HG02943 (cell line): ENCODE results near the gene MYL12A.

ENCODE experiments used
- ATAC-seq: cut with Tn5 transposase; IDR thresholded peaks from one replicate; pipeline ENCODE4 v1.9.1; 2021; ENCODE audit warnings: mild to moderate bottlenecking, low read depth, moderate library complexity; ENCODE audit not compliant: unreplicated experiment

The MYL12A gene

GRCh38 chr18:3223356-3223755 lies 24.2 kb upstream of the MYL12A start:
- ATAC-seq: no peak

GRCh38 chr18:3224223-3224622 lies 23.4 kb upstream of the MYL12A start:
- no peak for ATAC-seq

- ATAC-seq: no peak
Observed at GRCh38 chr18:3225588-3225987, 22.0 kb upstream of the MYL12A start.

DNA sequence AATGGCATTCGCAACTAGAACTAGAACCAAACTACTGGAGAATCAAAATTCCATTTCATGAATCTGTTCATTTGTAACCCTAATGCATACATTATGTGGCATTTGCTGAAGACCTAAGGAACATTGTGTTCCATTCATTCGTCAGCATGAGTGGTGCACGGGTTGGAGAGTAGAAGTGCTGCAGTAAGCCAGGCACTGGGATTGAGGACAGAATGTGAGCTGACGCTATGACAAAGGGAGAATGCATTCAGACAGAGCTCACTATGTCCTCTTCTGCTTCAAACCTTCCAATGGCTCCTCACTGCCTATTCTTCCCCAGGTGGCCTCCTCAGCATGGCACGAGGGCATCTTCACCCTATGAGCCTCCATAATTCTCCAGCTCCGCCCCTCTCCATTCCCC lies 21.6 kb upstream of the MYL12A start:
- no peak for ATAC-seq

DNA sequence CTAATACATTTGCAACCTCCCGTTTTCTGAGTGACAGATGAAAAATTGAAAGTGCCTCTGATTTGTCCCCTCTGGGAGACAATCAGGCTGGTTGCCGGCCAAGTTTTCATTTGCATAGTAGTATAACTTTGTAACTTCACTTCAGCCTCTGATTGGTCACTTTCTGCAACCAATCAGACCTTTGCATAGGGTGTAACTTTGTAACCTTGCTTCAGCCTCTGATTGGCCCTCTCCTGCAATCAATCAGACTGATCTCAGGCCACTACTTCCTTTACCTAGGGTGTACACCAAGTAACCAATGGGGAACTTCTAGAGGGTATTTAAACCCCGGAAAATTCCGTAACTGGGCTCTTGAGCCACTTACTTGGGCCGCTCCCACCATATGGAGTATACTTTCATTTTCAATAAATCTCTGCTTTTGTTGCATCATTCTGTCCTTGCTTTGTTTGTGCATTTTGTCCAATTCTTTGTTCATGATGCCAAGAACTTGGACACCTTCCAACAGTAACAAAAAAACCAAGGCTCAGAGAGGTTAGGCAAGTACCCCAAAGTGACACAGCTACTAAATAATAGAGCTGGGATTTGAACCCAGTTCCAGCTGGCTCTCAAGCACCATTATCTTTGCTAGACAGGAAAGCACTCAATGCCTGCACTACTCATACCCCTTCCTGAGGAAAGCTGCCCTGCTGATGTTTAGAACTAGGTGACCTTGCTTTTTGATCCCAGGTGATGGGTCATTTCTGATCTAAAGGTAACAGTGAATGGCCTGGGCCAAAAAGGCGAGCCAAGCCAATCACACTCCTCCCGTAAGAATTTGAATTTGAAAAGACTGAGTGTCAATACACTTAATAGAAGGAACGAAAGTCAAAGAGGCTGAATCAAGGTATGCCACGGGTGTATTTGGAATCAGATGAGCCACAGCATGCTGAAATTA lies 16.9 kb upstream of the MYL12A start:
- ATAC-seq: no peak

GRCh38 chr18:3233004-3233403 lies 14.6 kb upstream of the MYL12A start:
- no peak for ATAC-seq

DNA sequence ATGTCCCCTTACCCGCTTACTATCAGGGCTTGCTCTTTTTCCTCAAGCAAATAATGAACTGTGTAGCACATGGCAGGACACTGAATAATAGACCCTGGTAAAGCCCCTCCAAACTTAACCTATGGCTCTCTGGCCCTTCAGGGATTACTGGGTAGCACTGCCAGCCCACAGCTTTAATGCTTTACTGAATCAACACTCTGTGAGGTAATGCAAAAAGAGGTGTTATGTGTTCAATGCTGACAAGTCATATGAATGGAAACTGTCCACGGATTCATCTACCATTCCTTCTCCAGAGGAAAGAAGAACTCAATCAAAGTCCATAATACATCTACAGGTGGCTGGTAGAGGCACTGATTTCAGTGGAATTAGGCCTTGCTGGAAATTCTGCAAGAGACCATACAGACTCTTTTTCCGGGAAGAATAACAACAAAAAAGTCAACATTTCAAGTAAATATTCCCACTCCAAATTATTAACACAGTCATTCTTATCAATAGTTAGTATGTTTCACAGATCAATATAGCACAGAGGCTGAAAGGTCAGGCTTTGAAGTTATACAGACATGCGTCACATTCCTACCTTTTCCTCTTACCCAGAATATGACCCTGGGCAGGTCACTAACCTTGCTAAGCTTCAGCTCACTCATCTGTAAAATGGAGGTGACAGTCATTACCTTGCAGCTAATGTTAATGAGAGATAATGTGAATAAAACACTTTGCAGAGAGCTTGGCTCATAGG lies 14.0 kb upstream of the MYL12A start:
- no peak for ATAC-seq

- no peak for ATAC-seq
Observed at GRCh38 chr18:3234457-3234856, 13.1 kb upstream of the MYL12A start.

GRCh38 chr18:3235846-3236245 lies 11.8 kb upstream of the MYL12A start:
- ATAC-seq: no peak

- no peak for ATAC-seq
Observed at GRCh38 chr18:3236470-3236869, 11.1 kb upstream of the MYL12A start.

DNA sequence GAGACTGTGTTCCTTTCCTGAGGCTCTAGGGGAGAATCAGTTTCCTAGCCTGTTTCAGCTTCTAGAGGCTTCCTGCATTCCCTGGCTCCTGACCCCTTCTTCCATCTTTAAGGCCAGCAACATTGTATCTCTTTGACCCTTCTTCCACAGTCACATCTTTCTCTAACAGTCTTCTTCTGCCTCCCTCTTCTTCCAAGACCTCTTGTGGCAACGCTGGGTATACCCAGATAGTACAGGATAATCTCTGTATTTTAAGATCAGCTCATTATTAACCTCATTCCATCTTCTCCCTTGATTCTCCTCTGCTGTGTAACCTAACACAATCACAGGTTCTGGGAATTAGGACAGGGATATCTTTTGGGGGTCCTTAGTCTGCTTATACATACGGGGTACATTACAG lies 8.9 kb upstream of the MYL12A start:
- ATAC-seq: no peak

DNA sequence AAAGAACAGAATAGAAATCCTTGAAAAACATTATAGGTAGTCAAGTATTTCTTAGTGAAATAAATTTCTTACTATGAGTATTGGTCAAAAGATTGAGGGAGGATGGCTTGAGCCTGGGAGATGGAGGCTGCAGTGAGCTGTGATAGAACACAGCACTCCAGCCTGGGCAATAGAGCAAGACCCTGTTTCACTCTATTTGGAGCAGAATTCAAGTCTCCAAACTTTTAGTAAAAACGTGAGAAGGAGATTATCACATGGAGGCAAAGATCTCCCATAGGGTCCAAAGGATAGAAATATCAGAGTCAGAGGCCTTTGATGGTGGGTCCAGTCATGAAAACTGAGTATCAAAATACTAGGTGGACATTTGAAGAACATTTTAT lies 2.4 kb upstream of the MYL12A start:
- no peak for ATAC-seq

DNA sequence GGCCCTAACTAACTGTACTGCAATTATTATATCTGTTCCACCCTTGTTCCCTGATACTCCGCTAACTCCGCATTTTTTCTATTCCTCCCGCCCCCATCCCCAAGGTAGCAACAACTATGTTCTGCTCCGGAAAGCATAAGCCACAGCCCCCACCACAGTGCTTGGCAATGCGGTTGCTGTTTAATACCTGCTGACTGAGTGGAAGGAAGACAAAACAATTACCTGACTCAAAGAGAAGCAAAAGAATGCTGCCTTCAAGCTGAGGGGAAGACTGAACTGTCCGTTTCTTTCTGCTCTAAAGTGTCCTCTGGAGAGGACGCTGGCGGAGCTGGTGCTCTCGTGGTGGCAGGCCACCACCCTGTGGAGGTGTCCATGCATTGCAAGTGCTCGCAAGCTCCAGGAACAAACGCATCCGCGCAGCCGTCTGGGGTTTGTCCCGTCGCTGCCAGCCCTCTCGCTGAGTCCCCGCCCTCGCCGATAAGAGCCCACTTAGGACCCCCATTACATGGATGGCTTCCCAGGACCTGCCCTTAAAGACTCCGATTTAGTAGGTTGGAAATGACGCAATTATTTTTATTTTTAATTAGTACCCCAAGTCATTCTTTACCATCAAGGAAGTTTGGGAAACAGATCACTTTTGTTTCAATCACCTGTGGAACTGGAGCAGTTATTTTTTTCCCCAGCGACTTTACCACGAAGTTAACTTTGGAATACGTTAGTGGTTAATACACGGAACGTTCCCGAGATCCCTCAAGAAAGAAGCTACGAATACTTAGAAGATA lies 1.6 kb upstream of the MYL12A start:
- peak; percentile 42 for ATAC-seq

GRCh38 chr18:3246635-3247239 lies 864 bp upstream of the MYL12A start:
- ATAC-seq: no peak

GRCh38 chr18:3248062-3248657 lies 559 bp downstream of the MYL12A start:
- ATAC-seq: no peak

- ATAC-seq: no peak
Observed at GRCh38 chr18:3248658-3249359, 1.2 kb downstream of the MYL12A start.

GRCh38 chr18:3250237-3251107 lies 2.9 kb downstream of the MYL12A start:
- ATAC-seq: no peak

- no peak for ATAC-seq
Observed at GRCh38 chr18:3251249-3251962, 3.8 kb downstream of the MYL12A start.
